ENCODE results near the gene SPATS2.

GRCh38 chr12:49552899-49553298 is 185.6 kb downstream of the SPATS2 start:
- no peak for TF ChIP-seq CTCF (IDR thresholded peaks at IDR 0.05)
- no peak for TF ChIP-seq POLR2AphosphoS5 (IDR thresholded peaks at IDR 0.05; ENCODE audit: low read depth, low read length)
- no peak for TF ChIP-seq TCF7L2 (IDR thresholded peaks at IDR 0.05; ENCODE audit: low read depth, low read length)
- no peak for TF ChIP-seq REST (IDR thresholded peaks at IDR 0.05; ENCODE audit: insufficient read depth in 1 of 2, low read depth in 2 of 2, low read length in 1 of 2)

Measured in Panc1 (cell line).